Epithelial cell of umbilical artery (primary cell): Measurements from ENCODE around the gene METTL22. TPM values are rescaled to one million over a fixed set of nuclear protein-coding genes. Genes with fewer than 3 reads are reported as not detected.

Experiments used
- total RNA-seq: library from RNA; depleted of rRNA; stranded (reverse); fragments of >200 nt; gene quantifications from 2 replicates; pipeline ENCODE4 v1.2.3, GENCODE V29; 2014

METTL22 gene
- 20.8 and 27.3 TPM in 2 replicates for total RNA-seq

DNA sequence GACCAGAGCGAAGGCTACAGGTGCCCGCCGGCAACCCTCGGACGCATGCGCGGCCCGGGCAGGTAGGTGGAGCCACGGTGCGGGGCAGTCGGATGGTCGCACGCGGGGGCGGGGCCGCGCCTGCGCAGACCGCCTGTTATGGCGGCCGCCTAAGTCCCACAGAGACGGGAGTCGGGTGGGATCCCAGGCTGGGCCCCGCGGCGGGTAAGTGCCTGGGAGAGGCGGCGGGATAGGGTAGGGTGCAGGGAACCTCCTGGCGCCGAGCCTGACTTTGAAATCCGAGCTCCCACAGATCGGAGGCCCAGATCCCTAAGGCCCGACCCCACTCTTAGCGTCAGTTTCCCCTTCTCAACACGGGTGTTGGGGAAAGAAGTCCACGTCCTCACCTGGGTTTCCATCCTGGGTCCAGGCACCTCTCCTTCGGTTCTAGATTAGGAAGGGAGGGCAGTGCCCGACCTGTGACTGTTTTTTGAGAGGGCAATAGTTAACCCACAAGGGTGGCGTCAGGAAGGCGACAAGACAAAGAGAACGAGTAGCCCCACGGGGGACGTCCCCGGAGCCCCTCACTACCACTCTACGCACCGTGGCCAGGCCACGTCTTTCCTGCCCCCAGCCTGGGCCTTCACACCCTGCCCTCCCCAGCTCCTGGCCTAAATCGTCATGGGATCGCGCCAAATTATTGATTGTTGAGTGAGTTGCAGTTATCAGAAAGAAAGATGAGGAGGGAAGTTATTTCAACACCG lies at the start of gene METTL22:
Gene METTL22, plus strand, starts transcription at position 127 of the 743 bp plus-strand sequence. CDS start 3,968 bp downstream, outside the sequence.

GRCh38 chr16:8589900-8590688 lies 31.4 kb upstream of the METTL22 start, which contains the start of gene TMEM114:
Gene TMEM114, minus strand, starts transcription at chr16:8590511. Its CDS starts 673 bp downstream, at chr16:8589838.

DNA sequence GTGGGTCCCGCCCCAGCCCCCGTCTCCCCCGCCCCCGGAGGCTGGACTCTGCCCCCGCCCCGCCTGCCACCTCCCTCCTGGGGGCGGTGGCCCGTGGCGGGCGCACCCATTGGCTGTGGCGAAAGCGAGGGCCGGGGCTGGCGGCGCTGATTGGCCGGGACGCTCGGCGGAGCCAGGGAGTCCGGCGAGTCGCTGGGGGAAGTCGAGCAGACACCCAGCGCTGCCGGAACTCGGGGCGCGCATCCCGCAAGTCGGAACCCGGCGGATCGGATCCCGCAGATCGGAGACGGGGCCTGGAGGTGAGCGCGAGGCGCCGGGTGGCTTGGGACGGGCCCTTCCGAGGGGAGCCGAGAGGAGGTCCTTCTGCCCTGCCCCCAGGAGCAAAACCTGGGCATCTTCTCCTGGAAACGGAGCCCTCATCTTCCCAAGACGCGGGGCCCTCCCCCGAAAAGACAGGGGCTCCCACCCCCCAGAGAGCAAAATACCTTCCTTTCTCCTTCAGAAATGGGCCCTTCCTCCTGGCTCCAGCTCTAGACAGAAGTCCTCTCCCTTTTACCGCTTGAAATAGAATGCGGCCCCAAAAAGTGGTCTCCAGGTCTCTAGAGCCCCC lies 53.0 kb downstream of the METTL22 start, which contains the start of gene ABAT:
Gene ABAT, plus strand, starts transcription at position 205 of the 610 bp plus-strand sequence. CDS start 61,123 bp downstream, outside the sequence.

Other genes starting within 250 kb of the METTL22 start
- gene TMEM114, start 31.2 kb upstream of the METTL22 start, total RNA-seq, result not detected in 2 replicates
- gene ABAT, start 52.9 kb downstream of the METTL22 start, total RNA-seq, result 0.91 and 1.3 TPM in 2 replicates
- gene TMEM186, start 175.9 kb downstream of the METTL22 start, total RNA-seq, result 6.4 and 6.8 TPM in 2 replicates
- gene PMM2, start 176.1 kb downstream of the METTL22 start, total RNA-seq, result 27.6 and 29.5 TPM in 2 replicates
- 109 and 122 TPM in 2 replicates for gene CARHSP1, start 247.3 kb downstream of the METTL22 start, total RNA-seq